Measurements from ENCODE around the gene BCL3. TPM values are rescaled to one million over a fixed set of nuclear protein-coding genes. Genes with fewer than 3 reads are reported as not detected.

Gene BCL3
- polyA plus RNA-seq, 1 of the 3 experiments (the other 2 are of a cell fraction), result 19.2 TPM

DNA sequence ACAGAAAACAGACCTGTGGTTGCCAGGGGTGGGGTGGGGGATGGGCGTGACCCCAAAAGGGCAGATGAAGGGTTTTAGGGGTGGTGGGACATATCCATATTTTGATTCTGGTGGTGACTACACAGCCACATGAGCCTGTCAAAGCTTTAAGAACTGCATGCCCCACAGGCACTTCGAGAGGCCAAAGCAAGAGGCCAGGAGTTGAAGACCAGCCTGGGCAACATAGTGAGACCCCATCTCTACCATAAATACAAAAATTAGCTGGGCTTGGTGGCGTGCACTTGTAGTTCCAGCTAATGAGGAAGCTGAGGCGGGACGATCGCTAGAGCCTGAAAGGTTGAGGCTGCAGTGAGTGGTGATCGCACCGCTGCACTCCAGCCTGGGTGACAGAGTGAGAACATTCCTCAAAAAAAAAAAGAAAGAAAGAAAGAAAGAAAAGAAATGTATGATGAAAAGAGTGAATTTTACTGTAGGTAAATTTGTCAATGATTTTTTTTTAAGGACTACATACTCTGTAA is 18.9 kb upstream of the BCL3 start:
- Histone ChIP-seq H4K20me1 (ENCODE audit: insufficient read depth) (no peaks in the 10 kb centered on the region), H3K4me2 (no peak overlapping the region), H3K79me2 (ENCODE audit: insufficient read depth) (no peaks in the 10 kb centered on the region), H3K36me3 (replicated peaks in 1 of 2; ENCODE audit: control insufficient read depth in 1 of 2, insufficient read depth in 2 of 2, low read length in 1 of 2) (no peaks in the 10 kb centered on the region), H3K9me2 (no peaks in the 10 kb centered on the region), H3K9me3 (no peaks in the 10 kb centered on the region), H3F3A (replicated peaks; ENCODE audit: insufficient read depth) (peaks cover under 1% of the 10 kb centered on the region), H3K4me1 (ENCODE audit: control insufficient read depth in 1 of 2, insufficient read depth in 2 of 2, low read depth in 1 of 2, low read length in 1 of 2) (peaks cover 0 to 4% of the 10 kb centered on the region in 2 experiments; a peak in 1 of 4 replicates), H2AFZ (ENCODE audit: low read depth) (no peak overlapping the region), H3K9ac (no peak overlapping the region), H3K27me3 (ENCODE audit: insufficient read depth) (no peaks in the 10 kb centered on the region), H3K4me3 (ENCODE audit: low read depth in 2 of 2, low read length in 1 of 2) (no peak overlapping the region), H3K27ac (ENCODE audit: low read depth in 2 of 2, low read length in 1 of 2) (no peak overlapping the region)
- no peak for TF ChIP-seq TEAD4 (IDR thresholded peaks at IDR 0.05; ENCODE audit: borderline replicate concordance, insufficient read depth)
- TF ChIP-seq MEF2A (IDR thresholded peaks at IDR 0.05; ENCODE audit: borderline replicate concordance, low read depth), result no peak
- no peak for TF ChIP-seq RAD21 (IDR thresholded peaks at IDR 0.05; ENCODE audit: low read length)
- TF ChIP-seq, protein P1, sequence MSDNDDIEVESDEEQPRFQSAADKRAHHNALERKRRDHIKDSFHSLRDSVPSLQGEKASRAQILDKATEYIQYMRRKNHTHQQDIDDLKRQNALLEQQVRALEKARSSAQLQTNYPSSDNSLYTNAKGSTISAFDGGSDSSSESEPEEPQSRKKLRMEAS (IDR thresholded peaks at IDR 0.05; ENCODE audit: low read depth), result no peak
- TF ChIP-seq MXI1 (IDR thresholded peaks at IDR 0.05; ENCODE audit: low read depth, low read length), result no peak
- TF ChIP-seq, protein P2, sequence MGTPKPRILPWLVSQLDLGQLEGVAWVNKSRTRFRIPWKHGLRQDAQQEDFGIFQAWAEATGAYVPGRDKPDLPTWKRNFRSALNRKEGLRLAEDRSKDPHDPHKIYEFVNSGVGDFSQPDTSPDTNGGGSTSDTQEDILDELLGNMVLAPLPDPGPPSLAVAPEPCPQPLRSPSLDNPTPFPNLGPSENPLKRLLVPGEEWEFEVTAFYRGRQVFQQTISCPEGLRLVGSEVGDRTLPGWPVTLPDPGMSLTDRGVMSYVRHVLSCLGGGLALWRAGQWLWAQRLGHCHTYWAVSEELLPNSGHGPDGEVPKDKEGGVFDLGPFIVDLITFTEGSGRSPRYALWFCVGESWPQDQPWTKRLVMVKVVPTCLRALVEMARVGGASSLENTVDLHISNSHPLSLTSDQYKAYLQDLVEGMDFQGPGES (IDR thresholded peaks at IDR 0.05; ENCODE audit: low read depth, low read length), result no peak
- no peak for TF ChIP-seq FOXM1 (IDR thresholded peaks at IDR 0.05; ENCODE audit: low read depth)
- TF ChIP-seq RFX5 (IDR thresholded peaks at IDR 0.05; ENCODE audit: low read length), result no peak
- TF ChIP-seq EZH2phosphoT487 (IDR thresholded peaks at IDR 0.05; ENCODE audit: borderline replicate concordance, low read depth), result no peak
- TF ChIP-seq JUND (IDR thresholded peaks at IDR 0.05), result no peak
- no peak for DNase-seq
- POLR2A ChIA-PET, result interaction anchor here (0.6 kb wide), 1 partner anchor 11 kb away, joined by 3 read pairs; no protein-coding TSS in a partner anchor
- CTCF ChIA-PET, result interaction anchor here (1.0 to 21.3 kb wide), 4 partner anchors 11 to 60 kb away, joined by 3 to 598 read pairs (median 8); partner anchors contain the start of gene CBLC
- 85% methylated on average over 8 of the region's 8 CpGs for WGBS (ENCODE audit: low lambda C conversion rate)

DNA sequence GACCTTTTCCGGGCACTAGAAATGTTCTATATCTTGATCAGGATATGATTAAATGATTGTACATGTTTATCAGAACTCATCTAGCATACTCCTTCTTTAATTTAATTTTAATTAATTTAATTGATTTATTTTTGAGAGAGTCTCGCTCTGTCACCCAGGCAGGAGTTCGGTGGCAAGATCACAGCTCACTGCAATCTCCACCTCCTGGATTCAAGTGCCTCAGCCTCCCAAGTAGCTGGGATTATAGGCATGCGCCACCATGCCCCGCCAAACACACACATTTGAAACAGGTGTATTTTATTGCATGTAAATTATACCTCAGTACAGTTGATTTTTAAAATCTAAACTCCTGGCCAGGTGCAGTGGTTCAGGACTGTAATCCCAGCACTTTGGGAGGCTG is 17.4 kb upstream of the BCL3 start:
- ChIA-PET POLR2A (no interaction called here), CTCF (interaction anchor here (1.1 to 21.3 kb wide), 3 partner anchors 11 to 39 kb away, joined by 3 to 598 read pairs (median 8); partner anchors contain the start of gene CBLC)
- Histone ChIP-seq H3K4me1 (ENCODE audit: control insufficient read depth in 1 of 2, insufficient read depth in 2 of 2, low read depth in 1 of 2, low read length in 1 of 2) (no peaks in the 10 kb centered on the region), H3K9me2 (no peaks in the 10 kb centered on the region), H3K4me2 (no peak overlapping the region), H3K27ac (ENCODE audit: low read depth in 2 of 2, low read length in 1 of 2) (no peak overlapping the region), H3F3A (replicated peaks; ENCODE audit: insufficient read depth) (peaks cover 14% of the 10 kb centered on the region), H3K4me3 (ENCODE audit: low read depth in 2 of 2, low read length in 1 of 2) (no peak overlapping the region), H3K9me3 (no peaks in the 10 kb centered on the region), H3K36me3 (replicated peaks in 1 of 2; ENCODE audit: control insufficient read depth in 1 of 2, insufficient read depth in 2 of 2, low read length in 1 of 2) (no peaks in the 10 kb centered on the region), H2AFZ (ENCODE audit: low read depth) (no peak overlapping the region), H3K9ac (no peak overlapping the region), H3K79me2 (ENCODE audit: insufficient read depth) (no peaks in the 10 kb centered on the region), H3K27me3 (ENCODE audit: insufficient read depth) (no peaks in the 10 kb centered on the region), H4K20me1 (ENCODE audit: insufficient read depth) (no peaks in the 10 kb centered on the region)
- 74% methylated on average over 5 of the region's 5 CpGs for WGBS (ENCODE audit: low lambda C conversion rate)
- DNase-seq, result no peak
- TF ChIP-seq TEAD4 (IDR thresholded peaks at IDR 0.05; ENCODE audit: borderline replicate concordance, insufficient read depth), result no peak

DNA sequence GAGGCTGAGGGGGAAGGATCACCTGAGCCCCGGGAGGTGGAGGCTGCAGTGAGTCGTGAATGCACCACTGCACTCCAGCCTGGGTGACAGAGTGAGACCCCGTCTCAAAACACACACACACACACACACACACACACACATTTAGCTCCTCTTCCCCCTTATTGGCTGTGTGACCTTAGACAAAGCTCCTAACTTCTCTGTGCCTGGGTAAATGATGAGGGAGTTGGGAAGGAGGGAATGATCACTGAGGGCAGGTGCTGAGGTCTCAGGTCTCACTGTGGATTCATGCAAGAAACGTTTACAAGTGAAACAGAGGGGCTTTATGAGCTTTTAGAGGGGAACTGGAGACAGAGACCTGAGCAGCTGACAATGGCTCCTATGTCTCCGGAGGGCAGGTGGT is 16.9 kb upstream of the BCL3 start:
- Histone ChIP-seq H3K9me2 (no peaks in the 10 kb centered on the region), H3K36me3 (replicated peaks in 1 of 2; ENCODE audit: control insufficient read depth in 1 of 2, insufficient read depth in 2 of 2, low read length in 1 of 2) (no peaks in the 10 kb centered on the region), H4K20me1 (ENCODE audit: insufficient read depth) (no peaks in the 10 kb centered on the region), H3K79me2 (ENCODE audit: insufficient read depth) (no peaks in the 10 kb centered on the region), H3F3A (replicated peaks; ENCODE audit: insufficient read depth) (peaks cover 14% of the 10 kb centered on the region), H3K4me2 (no peak overlapping the region), H3K4me3 (ENCODE audit: low read depth in 2 of 2, low read length in 1 of 2) (no peak overlapping the region), H3K27ac (ENCODE audit: low read depth in 2 of 2, low read length in 1 of 2) (no peak overlapping the region), H3K4me1 (ENCODE audit: control insufficient read depth in 1 of 2, insufficient read depth in 2 of 2, low read depth in 1 of 2, low read length in 1 of 2) (no peaks in the 10 kb centered on the region), H3K9ac (no peak overlapping the region), H3K27me3 (ENCODE audit: insufficient read depth) (no peaks in the 10 kb centered on the region), H2AFZ (ENCODE audit: low read depth) (no peak overlapping the region), H3K9me3 (no peaks in the 10 kb centered on the region)
- POLR2A ChIA-PET, result no interaction called here
- TF ChIP-seq SMC3 (IDR thresholded peaks at IDR 0.05; ENCODE audit: low read depth, low read length) (no peak), EZH2phosphoT487 (IDR thresholded peaks at IDR 0.05; ENCODE audit: borderline replicate concordance, low read depth) (no peak), NRF1 (IDR thresholded peaks at IDR 0.05; ENCODE audit: low read depth, low read length) (no peak), CHD2 (IDR thresholded peaks at IDR 0.05; ENCODE audit: low read length, partially characterized antibody) (no peak), RFX5 (IDR thresholded peaks at IDR 0.05; ENCODE audit: low read length) (no peak), RCOR1 (IDR thresholded peaks at IDR 0.05; ENCODE audit: low read length) (no peak), GATA2 (CRISPR knock-in tag; IDR thresholded peaks at IDR 0.05) (no peak), MXI1 (IDR thresholded peaks at IDR 0.05; ENCODE audit: low read depth, low read length) (no peak), RXRA (IDR thresholded peaks at IDR 0.05; ENCODE audit: borderline replicate concordance, low read depth) (no peak), TAF1 (IDR thresholded peaks at IDR 0.05; ENCODE audit: borderline replicate concordance, low read depth, low read length) (no peak), FOXM1 (IDR thresholded peaks at IDR 0.05; ENCODE audit: low read depth) (no peak)
- TF ChIP-seq, protein P2 (IDR thresholded peaks at IDR 0.05; ENCODE audit: low read depth, low read length), result no peak
- WGBS (ENCODE audit: low lambda C conversion rate), result 56% methylated on average over 5 of the region's 5 CpGs
- CTCF ChIA-PET, result interaction anchor here (1.1 to 21.3 kb wide), 4 partner anchors 8 to 39 kb away, joined by 3 to 598 read pairs (median 18); partner anchors contain the start of gene CBLC
- no peak for DNase-seq

Measured in SK-N-SH (cell line).